HepG2 (cell line): ENCODE measurements around the gene TAF1D. TPM values are rescaled to one million over a fixed set of nuclear protein-coding genes. Genes with fewer than 3 reads are reported as not detected.

ENCODE experiments used
- ATAC-seq: fragments of 200-7000 bp; cut with Tn5 transposase; 3 replicates; pipeline ENCODE4 v1.9.1; 2020; ENCODE audit warnings: mild to moderate bottlenecking, moderate library complexity
- BruUV-seq: library from RNA; stranded (reverse); fragments of 400-500 nt; replicated peaks from 2 replicates; lab custom pipeline; 2021; lab: Mats Ljungman, UMichigan
- CTCF ChIA-PET: fragments of 300-600 bp; formaldehyde crosslinking; extraction: SDS; loops from one replicate; lab custom pipeline; 2021; ENCODE audit warnings: low total read pairs, inconsistent platforms, low intra/inter-chr PET ratio; lab: Yijun Ruan, JAX
- POLR2A ChIA-PET: fragments of 350-600 bp; sonication (Branson Sonifier 250); formaldehyde crosslinking; loops from one replicate; lab custom pipeline; 2020; ENCODE audit warnings: antibody characterized with exemption, inconsistent platforms; lab: Yijun Ruan, JAX
- DNase-seq: peaks from one replicate; pipeline ENCODE4 v3.0.0-alpha.2; 2015; ENCODE audit warnings: low spot score
- FAIRE-seq: peaks from 3 replicates; lab custom pipeline; 2011; peaks lifted over from hg19 to GRCh38; lab: Jason Lieb, UNC
- H2AFZ ChIP-seq: one replicate; pipeline ENCODE4 v1.6.1; 2011; ENCODE audit warnings: low read length, inconsistent platforms
- H3K27ac ChIP-seq: fragments of 300-600 bp; 3 replicates; pipeline ENCODE4 v1.8.0; 2011; ENCODE audit warnings: mixed run types, mild to moderate bottlenecking, mixed read lengths, low read length, inconsistent platforms; ENCODE audit not compliant: insufficient read depth; ENCODE audit errors: extremely low read length
- H3K27me3 ChIP-seq, 2 experiments: fragments of 200-600 bp in 1 of 2; 2 replicates in 1 of 2; 3 replicates in 1 of 2; pipeline versions ENCODE4 v1.6.0 to v1.8.0; 2011; ENCODE audit warnings: low read length in 2 of 2, mild to moderate bottlenecking in 2 of 2, moderate library complexity in 2 of 2, inconsistent platforms in 1 of 2; ENCODE audit not compliant: insufficient read depth in 2 of 2, control insufficient read depth in 1 of 2
- H3K36me3 ChIP-seq, 2 experiments: fragments of 200-600 bp in 1 of 2; replicated peaks in 1 of 2; 2 replicates in 1 of 2; 3 replicates in 1 of 2; pipeline versions ENCODE4 v1.5.1 to v1.8.0; 2011; ENCODE audit warnings: low read length in 2 of 2, inconsistent platforms in 1 of 2; ENCODE audit not compliant: insufficient read depth in 2 of 2, control insufficient read depth in 1 of 2
- H3K4me1 ChIP-seq: 2 replicates; pipeline ENCODE4 v1.5.1; 2012; ENCODE audit warnings: low read length, inconsistent platforms; ENCODE audit not compliant: insufficient read depth
- H3K4me2 ChIP-seq: 2 replicates; pipeline ENCODE4 v1.6.0; 2011; ENCODE audit warnings: low read depth, low read length, inconsistent platforms
- H3K4me3 ChIP-seq, 3 experiments: fragments of 200-600 bp in 1 of 3; sonication (generic), shearing (Covaris generic) in 1 of 3; replicated peaks in 1 of 3; 2 replicates each; pipeline ENCODE4 v1.5.1; 2011 to 2016; ENCODE audit warnings: low read length in 3 of 3, inconsistent platforms in 2 of 3, low read depth in 2 of 3, mild to moderate bottlenecking in 2 of 3, control low read depth in 1 of 3, mixed read lengths in 1 of 3; ENCODE audit not compliant: insufficient read depth in 1 of 3
- H3K79me2 ChIP-seq: one replicate; pipeline ENCODE4 v1.6.1; 2011; ENCODE audit warnings: low read length, inconsistent platforms; ENCODE audit not compliant: insufficient read depth
- H3K9ac ChIP-seq: 2 replicates; pipeline ENCODE4 v1.6.0; 2011; ENCODE audit warnings: mild to moderate bottlenecking, low read depth, low read length, inconsistent platforms; ENCODE audit not compliant: insufficient read depth
- H3K9me3 ChIP-seq: 2 replicates; pipeline ENCODE4 v1.5.1; 2012; ENCODE audit warnings: mild to moderate bottlenecking, low read length
- H4K20me1 ChIP-seq: 2 replicates; pipeline ENCODE4 v1.6.0; 2011; ENCODE audit warnings: inconsistent platforms, mild to moderate bottlenecking, low read length, moderate library complexity; ENCODE audit not compliant: insufficient read depth
- AHR ChIP-seq: IDR thresholded peaks from 2 replicates; pipeline ENCODE4 v1.6.1; 2018; ENCODE audit warnings: missing genetic modification reagents, missing compliant biosample characterization
- ASH2L ChIP-seq: fragments of 300-600, 200-600 bp; sonication (generic); IDR thresholded peaks from 2 replicates; pipeline ENCODE4 v1.7.0; 2017; ENCODE audit warnings: low read depth, mild to moderate bottlenecking, moderate library complexity, mixed read lengths, low read length; ENCODE audit not compliant: insufficient read length
- CBFB ChIP-seq: sonication (generic); formaldehyde crosslinking; IDR thresholded peaks from 2 replicates; pipeline ENCODE4 v1.4.0; 2020; ENCODE audit warnings: missing genetic modification reagents
- HNF4G ChIP-seq, 2 experiments: sonication (generic) in 1 of 2; formaldehyde crosslinking in 1 of 2; IDR thresholded peaks; 2 replicates each; pipeline versions ENCODE4 v1.4.0 to v1.6.1; 2011 to 2020; ENCODE audit warnings: borderline replicate concordance in 2 of 2, low read depth in 2 of 2, mild to moderate bottlenecking in 2 of 2, low read length in 1 of 2, missing genetic modification reagents in 1 of 2, moderate library complexity in 1 of 2
- IRF2 ChIP-seq: IDR thresholded peaks from 2 replicates; pipeline ENCODE4 v1.6.1; 2018; ENCODE audit warnings: missing genetic modification reagents, missing compliant biosample characterization
- KAT2B ChIP-seq: fragments of 150-350 bp; IDR thresholded peaks from 2 replicates; pipeline ENCODE4 v1.6.1; 2014; ENCODE audit warnings: low read depth, low read length, borderline replicate concordance
- TARDBP ChIP-seq: sonication (generic); formaldehyde crosslinking; IDR thresholded peaks from 2 replicates; pipeline ENCODE4 v1.8.0; 2022; ENCODE audit warnings: mild to moderate bottlenecking, missing genetic modification reagents
- TBX3 ChIP-seq: fragments of 450-650 bp; IDR thresholded peaks from 2 replicates; pipeline ENCODE4 v1.6.1; 2017; ENCODE audit warnings: antibody characterized with exemption, mild to moderate bottlenecking, inconsistent platforms, borderline replicate concordance
- ZFP90 ChIP-seq: sonication (generic); formaldehyde crosslinking; IDR thresholded peaks from 2 replicates; pipeline ENCODE4 v1.8.0; 2022; ENCODE audit warnings: missing genetic modification reagents, mild to moderate bottlenecking, inconsistent platforms, borderline replicate concordance
- ZNF263 ChIP-seq: sonication (generic); formaldehyde crosslinking; IDR thresholded peaks from 2 replicates; pipeline ENCODE4 v1.4.0; 2020; ENCODE audit warnings: missing genetic modification reagents
- ZNF282 ChIP-seq: fragments of 450-650 bp; IDR thresholded peaks from 2 replicates; pipeline ENCODE4 v1.6.1; 2018; ENCODE audit not compliant: partially characterized antibody
- ZNF558 ChIP-seq: sonication (generic); formaldehyde crosslinking; IDR thresholded peaks from 2 replicates; pipeline ENCODE4 v1.9.0; 2022; ENCODE audit warnings: mild to moderate bottlenecking, missing genetic modification reagents, borderline replicate concordance
- ZNF563 ChIP-seq: sonication (generic); formaldehyde crosslinking; IDR thresholded peaks from 2 replicates; pipeline ENCODE4 v1.8.0; 2022; ENCODE audit warnings: mild to moderate bottlenecking, moderate library complexity, missing genetic modification reagents
- ZZZ3 ChIP-seq: sonication (generic); formaldehyde crosslinking; IDR thresholded peaks from 2 replicates; pipeline ENCODE4 v1.4.0; 2020; ENCODE audit warnings: missing genetic modification reagents, mild to moderate bottlenecking, borderline replicate concordance
- WGBS: methylation state at CpG from one replicate; pipeline ENCODE4 v1.1.6; 2017; ENCODE audit warnings: low lambda C conversion rate; 5-methylcytosine and 5-hydroxymethylcytosine counted together
- in situ Hi-C: cut with HindIII; loops from 2 replicates; pipeline ENCODE4 v1.10.0; 2017; ENCODE audit warnings: low pct_unique_long_range_greater_than_20kb; ENCODE audit not compliant: extremely low pct_ligation_motif_present
- intact Hi-C: fragments of 100-400 bp; cut with micrococcal nuclease; formaldehyde crosslinking; loops from one replicate; pipeline ENCODE4 v1.10.0; 2022; ENCODE audit not compliant: unreplicated experiment
- polyA plus RNA-seq, 8 experiments: library from polyadenylated mRNA; depleted of rRNA in 3 of 8; stranded (reverse) in 7 of 8; unstranded in 1 of 8; fragments of >200 nt; fragmentation: Illumina TruSeq in 4 of 8; extraction: Trizol in 4 of 8; gene quantifications; 2 replicates each; pipeline versions ENCODE4 v1.2.1 to v1.2.3, GENCODE V29; 2011 to 2016; ENCODE audit warnings: low read depth in 4 of 8, missing spikeins in 1 of 8, mixed read lengths in 1 of 8; ENCODE audit not compliant: insufficient read depth in 1 of 8
- total RNA-seq, 5 experiments: library from RNA; depleted of rRNA; stranded (reverse); fragments of >200 nt; fragmentation: Illumina TruSeq; extraction: Trizol; gene quantifications; 2 replicates each; pipeline ENCODE4 v1.2.3, GENCODE V29; 2016; ENCODE audit warnings: low read depth in 1 of 5
- TF ChIP-seq, protein P1 (sequence below): IDR thresholded peaks from 2 replicates; pipeline ENCODE4 v1.6.1; 2016; ENCODE audit warnings: low read depth, missing genetic modification reagents, missing compliant biosample characterization
- TF ChIP-seq, protein P2 (sequence below): sonication (generic); formaldehyde crosslinking; IDR thresholded peaks from 2 replicates; pipeline ENCODE4 v1.5.1; 2020; ENCODE audit warnings: missing genetic modification reagents, mild to moderate bottlenecking, borderline replicate concordance
- TF ChIP-seq, protein P3 (sequence below): fragments of 450-650 bp; IDR thresholded peaks from 2 replicates; pipeline ENCODE4 v1.6.1; 2016

Gene TAF1D
- total and polyA plus RNA-seq, 2 of the 13 experiments (the other 11 are each of a cell fraction or from before 2014, with no cell fraction given) = 132 to 207 TPM

DNA sequence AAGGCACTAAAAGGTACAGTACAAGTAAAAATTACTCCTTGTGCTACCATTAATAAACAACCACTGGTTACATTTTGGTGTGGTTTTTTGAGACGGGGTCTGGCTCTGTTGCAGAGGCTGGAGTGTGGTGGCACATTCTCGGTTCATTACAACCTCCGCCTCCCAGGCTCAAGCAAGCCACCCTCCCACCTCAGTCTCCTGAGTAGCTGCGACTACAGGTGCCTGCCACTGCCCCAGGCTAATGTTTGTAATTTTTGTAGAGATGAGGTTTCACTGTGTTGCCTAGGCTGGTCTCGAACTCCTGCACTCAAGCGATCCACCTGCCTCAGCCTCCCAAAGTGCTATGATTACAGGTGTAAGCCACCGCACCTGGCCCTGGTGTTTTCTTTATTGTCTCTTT lies 20.8 kb downstream of the TAF1D start (continued):
- TF ChIP-seq ZFP90 = no peak
- TF ChIP-seq ZNF558 (CRISPR knock-in tag) = no peak
- TF ChIP-seq TBX3 = no peak
- no peak for TF ChIP-seq AHR
- TF ChIP-seq TARDBP (CRISPR knock-in tag) = no peak
- TF ChIP-seq, all 625 proteins: peak for 0

DNA sequence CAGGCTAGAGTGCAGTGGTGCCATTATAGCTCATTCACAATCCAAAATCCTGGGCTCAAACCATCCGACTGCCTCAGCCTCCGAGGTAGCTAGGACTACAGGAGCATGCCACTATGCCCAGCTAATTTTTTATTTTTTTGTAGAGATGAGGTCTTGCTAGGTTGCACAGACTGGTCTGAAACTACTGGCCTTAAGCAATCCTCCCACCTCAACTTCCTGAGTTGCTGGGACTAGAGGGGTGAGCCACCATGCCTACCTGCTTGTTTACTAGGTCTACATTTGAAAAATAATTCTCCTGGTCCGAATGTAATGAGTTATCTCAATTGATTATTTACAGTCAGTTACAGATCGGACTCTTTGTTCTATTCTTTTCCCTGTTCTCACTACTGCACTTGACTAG lies 22.0 kb downstream of the TAF1D start:
- Histone ChIP-seq H4K20me1 (no peaks in the 10 kb centered on the region), H2AFZ (no peak overlapping the region), H3K27ac (no peak overlapping the region), H3K9ac (no peak overlapping the region), H3K36me3 (peaks cover 8 to 54% of the 10 kb centered on the region in 2 experiments), H3K27me3 (no peaks in the 10 kb centered on the region), H3K4me3 (no peak overlapping the region), H3K4me2 (no peak overlapping the region), H3K79me2 (no peaks in the 10 kb centered on the region), H3K4me1 (no peaks in the 10 kb centered on the region), H3K9me3 (no peaks in the 10 kb centered on the region)
- DNase-seq = no peak
- no peak for ATAC-seq
- intact Hi-C loops = no loop called here
- no peak for FAIRE-seq
- no TSS peak for BruUV-seq
- POLR2A ChIA-PET = interaction anchor here (0.9 to 1.8 kb wide), 2 partner anchors 21 to 65 kb away, joined by 4 to 5 read pairs; partner anchors contain the start of gene MED17
- CTCF ChIA-PET = no interaction called here
- in situ Hi-C loops = no loop called here
- WGBS = 97% methylated on average over 4 of the region's 4 CpGs
- TF ChIP-seq ZZZ3 (CRISPR knock-in tag) (no peak), KAT2B (no peak), ASH2L (no peak), CBFB (no peak), ZNF563 (CRISPR knock-in tag) (no peak), ZNF263 (CRISPR knock-in tag) (no peak), IRF2 (no peak), HNF4G (IDR thresholded peaks at IDR 0.05; ENCODE audit: borderline replicate concordance, low read depth, low read length) (no peak), HNF4G (CRISPR knock-in tag; IDR thresholded peaks at IDR 0.05; ENCODE audit: borderline replicate concordance, low read depth) (no peak), ZNF282 (no peak), TBX3 (no peak)
- TF ChIP-seq, protein P1, sequence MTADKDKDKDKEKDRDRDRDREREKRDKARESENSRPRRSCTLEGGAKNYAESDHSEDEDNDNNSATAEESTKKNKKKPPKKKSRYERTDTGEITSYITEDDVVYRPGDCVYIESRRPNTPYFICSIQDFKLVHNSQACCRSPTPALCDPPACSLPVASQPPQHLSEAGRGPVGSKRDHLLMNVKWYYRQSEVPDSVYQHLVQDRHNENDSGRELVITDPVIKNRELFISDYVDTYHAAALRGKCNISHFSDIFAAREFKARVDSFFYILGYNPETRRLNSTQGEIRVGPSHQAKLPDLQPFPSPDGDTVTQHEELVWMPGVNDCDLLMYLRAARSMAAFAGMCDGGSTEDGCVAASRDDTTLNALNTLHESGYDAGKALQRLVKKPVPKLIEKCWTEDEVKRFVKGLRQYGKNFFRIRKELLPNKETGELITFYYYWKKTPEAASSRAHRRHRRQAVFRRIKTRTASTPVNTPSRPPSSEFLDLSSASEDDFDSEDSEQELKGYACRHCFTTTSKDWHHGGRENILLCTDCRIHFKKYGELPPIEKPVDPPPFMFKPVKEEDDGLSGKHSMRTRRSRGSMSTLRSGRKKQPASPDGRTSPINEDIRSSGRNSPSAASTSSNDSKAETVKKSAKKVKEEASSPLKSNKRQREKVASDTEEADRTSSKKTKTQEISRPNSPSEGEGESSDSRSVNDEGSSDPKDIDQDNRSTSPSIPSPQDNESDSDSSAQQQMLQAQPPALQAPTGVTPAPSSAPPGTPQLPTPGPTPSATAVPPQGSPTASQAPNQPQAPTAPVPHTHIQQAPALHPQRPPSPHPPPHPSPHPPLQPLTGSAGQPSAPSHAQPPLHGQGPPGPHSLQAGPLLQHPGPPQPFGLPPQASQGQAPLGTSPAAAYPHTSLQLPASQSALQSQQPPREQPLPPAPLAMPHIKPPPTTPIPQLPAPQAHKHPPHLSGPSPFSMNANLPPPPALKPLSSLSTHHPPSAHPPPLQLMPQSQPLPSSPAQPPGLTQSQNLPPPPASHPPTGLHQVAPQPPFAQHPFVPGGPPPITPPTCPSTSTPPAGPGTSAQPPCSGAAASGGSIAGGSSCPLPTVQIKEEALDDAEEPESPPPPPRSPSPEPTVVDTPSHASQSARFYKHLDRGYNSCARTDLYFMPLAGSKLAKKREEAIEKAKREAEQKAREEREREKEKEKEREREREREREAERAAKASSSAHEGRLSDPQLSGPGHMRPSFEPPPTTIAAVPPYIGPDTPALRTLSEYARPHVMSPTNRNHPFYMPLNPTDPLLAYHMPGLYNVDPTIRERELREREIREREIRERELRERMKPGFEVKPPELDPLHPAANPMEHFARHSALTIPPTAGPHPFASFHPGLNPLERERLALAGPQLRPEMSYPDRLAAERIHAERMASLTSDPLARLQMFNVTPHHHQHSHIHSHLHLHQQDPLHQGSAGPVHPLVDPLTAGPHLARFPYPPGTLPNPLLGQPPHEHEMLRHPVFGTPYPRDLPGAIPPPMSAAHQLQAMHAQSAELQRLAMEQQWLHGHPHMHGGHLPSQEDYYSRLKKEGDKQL (CRISPR knock-in tag) = no peak
- TF ChIP-seq, protein P2, sequence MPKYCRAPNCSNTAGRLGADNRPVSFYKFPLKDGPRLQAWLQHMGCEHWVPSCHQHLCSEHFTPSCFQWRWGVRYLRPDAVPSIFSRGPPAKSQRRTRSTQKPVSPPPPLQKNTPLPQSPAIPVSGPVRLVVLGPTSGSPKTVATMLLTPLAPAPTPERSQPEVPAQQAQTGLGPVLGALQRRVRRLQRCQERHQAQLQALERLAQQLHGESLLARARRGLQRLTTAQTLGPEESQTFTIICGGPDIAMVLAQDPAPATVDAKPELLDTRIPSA (CRISPR knock-in tag) = no peak
- TF ChIP-seq, protein P3, sequence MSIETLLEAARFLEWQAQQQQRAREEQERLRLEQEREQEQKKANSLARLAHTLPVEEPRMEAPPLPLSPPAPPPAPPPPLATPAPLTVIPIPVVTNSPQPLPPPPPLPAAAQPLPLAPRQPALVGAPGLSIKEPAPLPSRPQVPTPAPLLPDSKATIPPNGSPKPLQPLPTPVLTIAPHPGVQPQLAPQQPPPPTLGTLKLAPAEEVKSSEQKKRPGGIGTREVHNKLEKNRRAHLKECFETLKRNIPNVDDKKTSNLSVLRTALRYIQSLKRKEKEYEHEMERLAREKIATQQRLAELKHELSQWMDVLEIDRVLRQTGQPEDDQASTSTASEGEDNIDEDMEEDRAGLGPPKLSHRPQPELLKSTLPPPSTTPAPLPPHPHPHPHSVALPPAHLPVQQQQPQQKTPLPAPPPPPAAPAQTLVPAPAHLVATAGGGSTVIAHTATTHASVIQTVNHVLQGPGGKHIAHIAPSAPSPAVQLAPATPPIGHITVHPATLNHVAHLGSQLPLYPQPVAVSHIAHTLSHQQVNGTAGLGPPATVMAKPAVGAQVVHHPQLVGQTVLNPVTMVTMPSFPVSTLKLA = no peak
